ENCODE results near the gene CNIH1. TPM values are rescaled to one million over a fixed set of nuclear protein-coding genes. Genes with fewer than 3 reads are reported as not detected.
"Not testable (repeated sequence)": the region's sequence is repeated elsewhere in the genome, so short reads cannot be mapped to it uniquely, and the experiment has no call there.

CNIH1 gene
- total RNA-seq, 3 donors from 2014 or later: 99.9 to 115 (median 101) TPM

DNA sequence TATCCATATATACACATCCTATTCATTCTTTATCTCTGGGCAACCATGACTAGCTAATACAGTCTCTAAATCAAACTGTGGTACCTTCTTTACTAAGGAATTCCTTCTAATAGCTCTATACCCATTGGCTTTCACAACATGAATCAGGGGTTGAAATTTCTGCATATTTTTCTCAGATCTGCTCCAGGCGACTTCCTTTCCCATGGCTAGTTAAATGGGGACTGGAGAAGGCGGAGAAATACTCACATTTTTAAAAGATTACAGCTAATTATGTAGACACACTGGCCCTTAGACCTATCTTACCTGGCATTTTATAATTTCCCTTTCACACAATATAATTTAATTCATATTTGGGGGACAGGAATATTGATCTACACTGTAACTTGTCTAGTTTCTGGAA lies 45.5 kb downstream of the CNIH1 start:
- peaks cover 4% of the 10 kb centered on the region for H3K4me1 ChIP-seq (ENCODE audit: low read depth)
- no peaks in the 10 kb centered on the region for H3K36me3 ChIP-seq (ENCODE audit: low read depth)
- TF ChIP-seq, protein P1, sequence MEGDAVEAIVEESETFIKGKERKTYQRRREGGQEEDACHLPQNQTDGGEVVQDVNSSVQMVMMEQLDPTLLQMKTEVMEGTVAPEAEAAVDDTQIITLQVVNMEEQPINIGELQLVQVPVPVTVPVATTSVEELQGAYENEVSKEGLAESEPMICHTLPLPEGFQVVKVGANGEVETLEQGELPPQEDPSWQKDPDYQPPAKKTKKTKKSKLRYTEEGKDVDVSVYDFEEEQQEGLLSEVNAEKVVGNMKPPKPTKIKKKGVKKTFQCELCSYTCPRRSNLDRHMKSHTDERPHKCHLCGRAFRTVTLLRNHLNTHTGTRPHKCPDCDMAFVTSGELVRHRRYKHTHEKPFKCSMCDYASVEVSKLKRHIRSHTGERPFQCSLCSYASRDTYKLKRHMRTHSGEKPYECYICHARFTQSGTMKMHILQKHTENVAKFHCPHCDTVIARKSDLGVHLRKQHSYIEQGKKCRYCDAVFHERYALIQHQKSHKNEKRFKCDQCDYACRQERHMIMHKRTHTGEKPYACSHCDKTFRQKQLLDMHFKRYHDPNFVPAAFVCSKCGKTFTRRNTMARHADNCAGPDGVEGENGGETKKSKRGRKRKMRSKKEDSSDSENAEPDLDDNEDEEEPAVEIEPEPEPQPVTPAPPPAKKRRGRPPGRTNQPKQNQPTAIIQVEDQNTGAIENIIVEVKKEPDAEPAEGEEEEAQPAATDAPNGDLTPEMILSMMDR (IDR thresholded peaks at IDR 0.05): no peak
- ATAC-seq: no peak
- no peak for DNase-seq
- no peaks in the 10 kb centered on the region for H3K9me3 ChIP-seq
- intact Hi-C loops (cut with DNase I, micrococcal nuclease): no loop called here
- H3K4me3 ChIP-seq: no peak overlapping the region

DNA sequence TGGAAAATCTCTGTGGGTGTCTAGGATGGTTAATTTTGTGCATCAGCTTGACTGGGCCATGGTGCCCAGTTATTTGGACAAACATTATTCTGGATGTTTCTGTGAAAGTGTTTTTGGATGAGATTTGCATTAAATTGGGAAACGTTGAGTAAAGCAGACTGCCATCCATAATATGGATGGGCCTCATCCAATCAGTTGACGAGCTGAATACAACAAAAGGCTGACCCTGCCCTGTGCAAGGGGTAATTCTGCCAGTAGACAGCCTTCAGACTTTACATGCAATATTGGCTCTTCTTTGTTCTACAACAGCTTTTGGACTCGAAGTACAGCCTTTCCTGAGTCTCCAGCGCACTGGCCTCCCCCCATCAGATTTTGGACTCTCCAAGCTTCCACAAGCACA lies 45.9 kb downstream of the CNIH1 start:
- no peak overlapping the region for H3K4me3 ChIP-seq
- TF ChIP-seq, protein P1 (IDR thresholded peaks at IDR 0.05): no peak
- H3K36me3 ChIP-seq (ENCODE audit: low read depth): no peaks in the 10 kb centered on the region
- DNase-seq: no peak
- no peak for ATAC-seq
- peaks cover 4% of the 10 kb centered on the region for H3K4me1 ChIP-seq (ENCODE audit: low read depth)
- no peaks in the 10 kb centered on the region for H3K9me3 ChIP-seq
- intact Hi-C loops (cut with DNase I, micrococcal nuclease): no loop called here

DNA sequence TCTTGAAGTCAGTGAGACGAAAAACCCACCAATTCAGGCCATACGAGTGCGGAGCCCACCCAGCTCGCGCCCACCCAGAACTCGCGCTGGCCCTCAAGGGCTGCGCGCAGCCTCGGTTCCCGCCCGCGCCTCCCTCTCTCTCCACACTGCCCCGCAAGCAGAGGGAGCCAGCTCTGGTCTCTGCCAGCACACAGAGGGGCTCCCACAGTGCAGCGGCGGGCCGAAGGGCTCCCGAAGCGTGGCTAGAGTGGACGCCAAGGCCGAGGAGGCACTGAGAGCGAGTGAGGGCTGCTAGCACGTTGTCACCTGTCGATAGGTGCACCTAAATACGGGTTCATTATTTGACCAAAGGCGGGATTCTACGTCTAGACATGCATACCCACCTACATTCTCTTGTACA lies 46.6 kb downstream of the CNIH1 start:
- no peak for ATAC-seq
- no peak overlapping the region for H3K4me3 ChIP-seq
- H3K4me1 ChIP-seq (ENCODE audit: low read depth): peaks cover 4% of the 10 kb centered on the region
- H3K36me3 ChIP-seq (ENCODE audit: low read depth): no peaks in the 10 kb centered on the region
- TF ChIP-seq, protein P1 (IDR thresholded peaks at IDR 0.05): no peak
- no peak for DNase-seq
- intact Hi-C loops (cut with DNase I, micrococcal nuclease): no loop called here
- no peaks in the 10 kb centered on the region for H3K9me3 ChIP-seq

DNA sequence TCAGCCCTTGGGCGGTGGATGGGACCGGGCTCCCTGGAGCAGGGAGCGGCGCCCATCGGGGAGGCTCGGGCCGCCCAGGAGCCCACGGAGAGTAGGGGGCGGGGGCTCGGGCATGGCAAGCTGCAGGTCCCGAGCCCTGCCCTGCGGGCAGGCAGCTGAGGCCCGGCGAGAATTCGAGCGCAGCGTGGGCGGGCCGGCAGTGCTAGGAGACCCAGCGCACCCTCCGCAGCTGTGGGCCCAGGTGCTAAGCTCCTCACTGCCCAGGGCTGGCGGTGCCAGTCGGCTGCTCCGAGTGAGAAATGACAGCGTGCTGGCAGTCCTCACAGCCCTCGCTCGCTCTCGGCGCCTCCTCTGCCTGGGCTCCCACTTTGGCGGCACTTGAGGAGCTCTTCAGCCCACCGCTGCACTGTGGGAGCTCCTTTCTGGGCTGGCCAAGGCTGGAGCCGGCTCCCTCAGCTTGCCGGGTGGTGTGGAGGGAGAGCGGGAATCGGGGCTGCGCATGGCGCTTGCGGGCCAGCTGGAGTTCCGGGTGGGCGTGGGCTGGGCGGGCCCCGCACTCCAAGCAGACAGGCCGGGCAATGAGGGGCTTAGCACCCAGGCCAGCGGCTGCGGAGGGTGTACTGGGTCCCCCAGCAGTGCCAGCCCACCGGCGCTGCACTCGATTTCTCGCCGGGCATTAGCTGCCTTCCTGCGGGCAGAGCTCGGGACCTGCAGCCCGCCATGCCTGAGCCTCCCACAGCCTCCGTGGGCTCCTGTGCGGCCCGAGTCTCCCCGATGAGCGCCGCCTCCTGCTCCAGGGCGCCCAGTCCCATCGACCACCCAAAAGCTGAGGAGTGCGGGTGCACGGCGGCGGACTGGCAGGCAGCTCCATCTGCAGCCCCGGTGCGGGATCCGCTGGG lies 47.9 kb downstream of the CNIH1 start:
- H3K9me3 ChIP-seq; H3K4me3 ChIP-seq; intact Hi-C loops (cut with DNase I, micrococcal nuclease); H3K36me3 ChIP-seq (ENCODE audit: low read depth); H3K4me1 ChIP-seq (ENCODE audit: low read depth); DNase-seq; ATAC-seq: not testable (repeated sequence)

DNA sequence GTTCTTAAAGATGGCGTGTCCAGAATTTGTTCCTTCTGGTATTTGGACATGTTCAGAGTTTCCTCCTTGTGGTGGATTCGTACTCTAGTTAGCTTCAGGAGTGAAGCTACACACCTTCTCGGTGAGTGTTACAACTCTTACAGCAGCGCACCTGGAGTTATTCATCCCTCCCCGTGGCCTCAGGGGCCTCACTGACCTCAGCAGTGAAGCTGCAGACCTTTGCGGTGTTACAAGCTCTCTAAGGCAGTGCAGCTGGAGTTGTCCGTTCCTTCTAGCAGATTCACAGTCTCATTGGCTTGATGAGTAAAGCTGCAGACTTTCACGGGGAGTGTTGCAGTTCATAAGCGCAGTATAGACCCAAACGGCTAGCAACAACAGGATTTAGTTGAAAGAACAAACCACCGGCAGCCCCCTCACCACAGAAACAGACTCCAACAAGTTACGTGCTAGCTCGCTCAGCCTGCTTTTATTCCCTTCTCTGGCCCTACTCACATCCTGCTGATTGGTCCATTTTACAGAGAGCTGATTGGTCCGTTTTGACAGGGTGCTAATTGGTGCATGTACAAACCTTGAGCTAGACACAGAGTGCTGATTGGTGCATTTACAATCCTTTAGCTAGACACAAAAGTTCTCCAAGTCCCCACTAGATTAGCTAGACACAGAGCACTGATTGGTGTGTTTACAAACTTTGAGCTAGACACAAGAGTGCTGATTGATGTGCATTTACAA lies 48.9 kb downstream of the CNIH1 start:
- H3K4me1 ChIP-seq (ENCODE audit: low read depth): peaks cover under 1% of the 10 kb centered on the region
- DNase-seq: no peak
- ATAC-seq: no peak
- H3K9me3 ChIP-seq: no peaks in the 10 kb centered on the region
- no peak overlapping the region for H3K4me3 ChIP-seq
- intact Hi-C loops (cut with DNase I, micrococcal nuclease): no loop called here
- TF ChIP-seq, protein P1 (IDR thresholded peaks at IDR 0.05): no peak
- no peaks in the 10 kb centered on the region for H3K36me3 ChIP-seq (ENCODE audit: low read depth)

DNA sequence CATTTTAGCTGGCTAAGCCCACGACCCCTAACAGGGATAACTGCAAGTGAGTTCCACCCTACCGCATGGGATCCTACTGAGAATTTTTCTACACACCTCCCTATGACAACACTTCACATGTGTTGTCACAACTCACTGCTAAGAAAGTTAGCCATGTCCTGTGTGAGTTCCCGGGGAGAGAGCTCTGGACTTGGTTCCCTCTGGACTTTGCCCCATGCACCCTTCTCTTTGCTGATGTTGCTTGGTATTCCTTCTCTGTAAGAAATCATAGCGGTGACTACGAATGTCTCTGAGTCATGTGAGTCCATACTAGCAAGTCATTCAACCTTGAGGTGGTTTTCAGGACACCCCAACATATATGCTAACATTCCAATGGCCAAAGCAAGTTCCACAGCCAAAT lies 53.8 kb downstream of the CNIH1 start:
- intact Hi-C loops (cut with DNase I, micrococcal nuclease): no loop called here
- Histone ChIP-seq H3K4me1 (ENCODE audit: low read depth) (no peaks in the 10 kb centered on the region), H3K36me3 (ENCODE audit: low read depth) (no peaks in the 10 kb centered on the region), H3K4me3 (no peak overlapping the region), H3K9me3 (no peaks in the 10 kb centered on the region)
- ATAC-seq (peak; percentile 81), DNase-seq (peak in 1 of 3 donors; percentile 24)
- TF ChIP-seq, protein P1 (IDR thresholded peaks at IDR 0.05): no peak
